HepG2 (cell line): ENCODE data around the gene NGEF. TPM values are rescaled to one million over a fixed set of nuclear protein-coding genes. Genes with fewer than 3 reads are reported as not detected.

Source experiments
- ATAC-seq: fragments of 200-7000 bp; cut with Tn5 transposase; 3 replicates; pipeline ENCODE4 v1.9.1; 2020; ENCODE audit warnings: mild to moderate bottlenecking, moderate library complexity
- BruUV-seq: library from RNA; stranded (reverse); fragments of 400-500 nt; replicated peaks from 2 replicates; lab custom pipeline; 2021; lab: Mats Ljungman, UMichigan
- CTCF ChIA-PET: fragments of 300-600 bp; formaldehyde crosslinking; extraction: SDS; loops from one replicate; lab custom pipeline; 2021; ENCODE audit warnings: low total read pairs, inconsistent platforms, low intra/inter-chr PET ratio; lab: Yijun Ruan, JAX
- POLR2A ChIA-PET: fragments of 350-600 bp; sonication (Branson Sonifier 250); formaldehyde crosslinking; loops from one replicate; lab custom pipeline; 2020; ENCODE audit warnings: antibody characterized with exemption, inconsistent platforms; lab: Yijun Ruan, JAX
- DNase-seq: peaks from one replicate; pipeline ENCODE4 v3.0.0-alpha.2; 2015; ENCODE audit warnings: low spot score
- FAIRE-seq: peaks from 3 replicates; lab custom pipeline; 2011; peaks lifted over from hg19 to GRCh38; lab: Jason Lieb, UNC
- H2AFZ ChIP-seq: one replicate; pipeline ENCODE4 v1.6.1; 2011; ENCODE audit warnings: low read length, inconsistent platforms
- H3K27ac ChIP-seq: fragments of 300-600 bp; 3 replicates; pipeline ENCODE4 v1.8.0; 2011; ENCODE audit warnings: mixed run types, mild to moderate bottlenecking, mixed read lengths, low read length, inconsistent platforms; ENCODE audit not compliant: insufficient read depth; ENCODE audit errors: extremely low read length
- H3K27me3 ChIP-seq, 2 experiments: fragments of 200-600 bp in 1 of 2; 2 replicates in 1 of 2; 3 replicates in 1 of 2; pipeline versions ENCODE4 v1.6.0 to v1.8.0; 2011; ENCODE audit warnings: low read length in 2 of 2, mild to moderate bottlenecking in 2 of 2, moderate library complexity in 2 of 2, inconsistent platforms in 1 of 2; ENCODE audit not compliant: insufficient read depth in 2 of 2, control insufficient read depth in 1 of 2
- H3K36me3 ChIP-seq, 2 experiments: fragments of 200-600 bp in 1 of 2; replicated peaks in 1 of 2; 2 replicates in 1 of 2; 3 replicates in 1 of 2; pipeline versions ENCODE4 v1.5.1 to v1.8.0; 2011; ENCODE audit warnings: low read length in 2 of 2, inconsistent platforms in 1 of 2; ENCODE audit not compliant: insufficient read depth in 2 of 2, control insufficient read depth in 1 of 2
- H3K4me1 ChIP-seq: 2 replicates; pipeline ENCODE4 v1.5.1; 2012; ENCODE audit warnings: low read length, inconsistent platforms; ENCODE audit not compliant: insufficient read depth
- H3K4me2 ChIP-seq: 2 replicates; pipeline ENCODE4 v1.6.0; 2011; ENCODE audit warnings: low read depth, low read length, inconsistent platforms
- H3K4me3 ChIP-seq, 3 experiments: fragments of 200-600 bp in 1 of 3; sonication (generic), shearing (Covaris generic) in 1 of 3; replicated peaks in 1 of 3; 2 replicates each; pipeline ENCODE4 v1.5.1; 2011 to 2016; ENCODE audit warnings: low read length in 3 of 3, inconsistent platforms in 2 of 3, low read depth in 2 of 3, mild to moderate bottlenecking in 2 of 3, control low read depth in 1 of 3, mixed read lengths in 1 of 3; ENCODE audit not compliant: insufficient read depth in 1 of 3
- H3K79me2 ChIP-seq: one replicate; pipeline ENCODE4 v1.6.1; 2011; ENCODE audit warnings: low read length, inconsistent platforms; ENCODE audit not compliant: insufficient read depth
- H3K9ac ChIP-seq: 2 replicates; pipeline ENCODE4 v1.6.0; 2011; ENCODE audit warnings: mild to moderate bottlenecking, low read depth, low read length, inconsistent platforms; ENCODE audit not compliant: insufficient read depth
- H3K9me3 ChIP-seq: 2 replicates; pipeline ENCODE4 v1.5.1; 2012; ENCODE audit warnings: mild to moderate bottlenecking, low read length
- H4K20me1 ChIP-seq: 2 replicates; pipeline ENCODE4 v1.6.0; 2011; ENCODE audit warnings: inconsistent platforms, mild to moderate bottlenecking, low read length, moderate library complexity; ENCODE audit not compliant: insufficient read depth
- RBM22 ChIP-seq: fragments of 200-400 bp; formaldehyde crosslinking; optimal IDR thresholded peaks from 2 replicates; pipeline ENCODE3; 2017; ENCODE audit warnings: mild to moderate bottlenecking, low read length, moderate library complexity
- ZNF407 ChIP-seq: sonication (generic); formaldehyde crosslinking; IDR thresholded peaks from one replicate; pipeline ENCODE4 v1.5.1; 2020; ENCODE audit warnings: mild to moderate bottlenecking, missing genetic modification reagents; ENCODE audit errors: not compliant biosample characterization
- WGBS: methylation state at CpG from one replicate; pipeline ENCODE4 v1.1.6; 2017; ENCODE audit warnings: low lambda C conversion rate; 5-methylcytosine and 5-hydroxymethylcytosine counted together
- in situ Hi-C: cut with HindIII; loops from 2 replicates; pipeline ENCODE4 v1.10.0; 2017; ENCODE audit warnings: low pct_unique_long_range_greater_than_20kb; ENCODE audit not compliant: extremely low pct_ligation_motif_present
- intact Hi-C: fragments of 100-400 bp; cut with micrococcal nuclease; formaldehyde crosslinking; loops from one replicate; pipeline ENCODE4 v1.10.0; 2022; ENCODE audit not compliant: unreplicated experiment
- polyA plus RNA-seq, 8 experiments: library from polyadenylated mRNA; depleted of rRNA in 3 of 8; stranded (reverse) in 7 of 8; unstranded in 1 of 8; fragments of >200 nt; fragmentation: Illumina TruSeq in 4 of 8; extraction: Trizol in 4 of 8; gene quantifications; 2 replicates each; pipeline versions ENCODE4 v1.2.1 to v1.2.3, GENCODE V29; 2011 to 2016; ENCODE audit warnings: low read depth in 4 of 8, missing spikeins in 1 of 8, mixed read lengths in 1 of 8; ENCODE audit not compliant: insufficient read depth in 1 of 8
- total RNA-seq, 5 experiments: library from RNA; depleted of rRNA; stranded (reverse); fragments of >200 nt; fragmentation: Illumina TruSeq; extraction: Trizol; gene quantifications; 2 replicates each; pipeline ENCODE4 v1.2.3, GENCODE V29; 2016; ENCODE audit warnings: low read depth in 1 of 5

Gene NGEF
- total and polyA plus RNA-seq, 2 of the 13 experiments (the other 11 are each of a cell fraction or from before 2014, with no cell fraction given): 14.4 to 36.9 TPM

DNA sequence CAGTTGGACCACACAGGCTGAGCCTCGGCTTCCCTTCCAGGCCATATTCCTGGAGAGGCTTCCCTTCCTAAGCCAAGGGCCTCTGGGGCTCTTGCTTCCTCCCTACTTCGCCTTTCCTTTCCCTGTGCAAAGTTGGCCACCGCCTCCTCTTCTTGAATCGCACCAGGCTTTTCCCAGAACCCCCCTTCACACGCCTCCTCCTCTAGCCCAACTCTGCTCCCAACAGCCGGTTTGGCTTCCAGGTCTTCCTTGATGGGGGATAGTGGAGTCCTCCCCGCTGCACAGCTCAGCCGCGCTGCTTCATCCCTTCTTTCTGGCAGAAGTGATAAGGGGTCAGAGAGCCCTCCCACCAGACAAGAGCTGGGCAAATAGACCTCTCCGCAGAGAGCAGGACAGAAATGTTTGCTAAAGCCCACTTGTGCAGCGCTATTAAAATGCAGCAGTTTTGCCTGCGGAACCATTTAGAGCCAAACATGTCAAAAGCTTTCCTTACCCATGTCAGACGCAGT lies 86.6 kb downstream of the NGEF start:
- intact Hi-C loops: no loop called here
- FAIRE-seq (no peak), DNase-seq (no peak)
- CTCF ChIA-PET: no interaction called here
- in situ Hi-C loops: no loop called here
- no peak overlapping the region for H3K4me2 ChIP-seq
- no TSS peak for BruUV-seq
- no peaks in the 10 kb centered on the region for H3K79me2 ChIP-seq
- no peak overlapping the region for H3K9ac ChIP-seq
- no peak overlapping the region for H3K4me3 ChIP-seq
- H3K27me3 ChIP-seq: no peaks in the 10 kb centered on the region
- TF ChIP-seq RBM22 (no peak), ZNF407 (CRISPR knock-in tag) (no peak)
- TF ChIP-seq, all 625 proteins: peak for 0
- no peak overlapping the region for H3K27ac ChIP-seq
- H3K36me3 ChIP-seq: peaks cover 3 to 24% of the 10 kb centered on the region in 2 experiments; a peak in 4 of 5 replicates
- H4K20me1 ChIP-seq: no peaks in the 10 kb centered on the region
- no peaks in the 10 kb centered on the region for H3K9me3 ChIP-seq
- POLR2A ChIA-PET: no interaction called here
- ATAC-seq: no peak
- WGBS: 96% methylated on average over 13 of the region's 13 CpGs
- no peaks in the 10 kb centered on the region for H3K4me1 ChIP-seq
- no peak overlapping the region for H2AFZ ChIP-seq
